GM12874 (cell line): ENCODE measurements around the gene HK1.

ENCODE experiments used
- TF ChIP-seq, protein P1 (sequence below): IDR thresholded peaks from 2 replicates; pipeline ENCODE4 v1.5.1; 2011; ENCODE audit warnings: low read depth, mild to moderate bottlenecking, control low read depth, low read length, moderate library complexity; ENCODE audit not compliant: insufficient read depth

The HK1 gene

DNA sequence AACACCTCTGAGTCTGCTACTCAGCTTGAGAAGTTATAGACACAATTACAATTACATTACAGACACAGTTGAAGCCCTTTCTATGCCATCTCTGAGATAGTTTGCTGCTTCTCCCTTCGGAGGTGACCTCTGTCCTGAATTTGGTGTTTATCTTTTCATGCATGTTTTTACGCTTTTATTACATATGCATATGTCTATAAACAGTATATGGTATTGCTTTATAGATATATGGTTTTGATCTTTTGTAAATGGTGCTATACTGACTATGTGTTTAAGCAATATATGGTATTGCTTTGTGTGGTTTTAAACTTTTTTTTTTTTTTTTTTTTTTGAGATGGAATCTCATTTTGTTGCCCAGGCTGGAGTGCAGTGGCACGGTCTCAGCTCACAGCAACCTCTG lies 48.4 kb downstream of the HK1 start:
- TF ChIP-seq, protein P1, sequence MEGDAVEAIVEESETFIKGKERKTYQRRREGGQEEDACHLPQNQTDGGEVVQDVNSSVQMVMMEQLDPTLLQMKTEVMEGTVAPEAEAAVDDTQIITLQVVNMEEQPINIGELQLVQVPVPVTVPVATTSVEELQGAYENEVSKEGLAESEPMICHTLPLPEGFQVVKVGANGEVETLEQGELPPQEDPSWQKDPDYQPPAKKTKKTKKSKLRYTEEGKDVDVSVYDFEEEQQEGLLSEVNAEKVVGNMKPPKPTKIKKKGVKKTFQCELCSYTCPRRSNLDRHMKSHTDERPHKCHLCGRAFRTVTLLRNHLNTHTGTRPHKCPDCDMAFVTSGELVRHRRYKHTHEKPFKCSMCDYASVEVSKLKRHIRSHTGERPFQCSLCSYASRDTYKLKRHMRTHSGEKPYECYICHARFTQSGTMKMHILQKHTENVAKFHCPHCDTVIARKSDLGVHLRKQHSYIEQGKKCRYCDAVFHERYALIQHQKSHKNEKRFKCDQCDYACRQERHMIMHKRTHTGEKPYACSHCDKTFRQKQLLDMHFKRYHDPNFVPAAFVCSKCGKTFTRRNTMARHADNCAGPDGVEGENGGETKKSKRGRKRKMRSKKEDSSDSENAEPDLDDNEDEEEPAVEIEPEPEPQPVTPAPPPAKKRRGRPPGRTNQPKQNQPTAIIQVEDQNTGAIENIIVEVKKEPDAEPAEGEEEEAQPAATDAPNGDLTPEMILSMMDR: no peak

DNA sequence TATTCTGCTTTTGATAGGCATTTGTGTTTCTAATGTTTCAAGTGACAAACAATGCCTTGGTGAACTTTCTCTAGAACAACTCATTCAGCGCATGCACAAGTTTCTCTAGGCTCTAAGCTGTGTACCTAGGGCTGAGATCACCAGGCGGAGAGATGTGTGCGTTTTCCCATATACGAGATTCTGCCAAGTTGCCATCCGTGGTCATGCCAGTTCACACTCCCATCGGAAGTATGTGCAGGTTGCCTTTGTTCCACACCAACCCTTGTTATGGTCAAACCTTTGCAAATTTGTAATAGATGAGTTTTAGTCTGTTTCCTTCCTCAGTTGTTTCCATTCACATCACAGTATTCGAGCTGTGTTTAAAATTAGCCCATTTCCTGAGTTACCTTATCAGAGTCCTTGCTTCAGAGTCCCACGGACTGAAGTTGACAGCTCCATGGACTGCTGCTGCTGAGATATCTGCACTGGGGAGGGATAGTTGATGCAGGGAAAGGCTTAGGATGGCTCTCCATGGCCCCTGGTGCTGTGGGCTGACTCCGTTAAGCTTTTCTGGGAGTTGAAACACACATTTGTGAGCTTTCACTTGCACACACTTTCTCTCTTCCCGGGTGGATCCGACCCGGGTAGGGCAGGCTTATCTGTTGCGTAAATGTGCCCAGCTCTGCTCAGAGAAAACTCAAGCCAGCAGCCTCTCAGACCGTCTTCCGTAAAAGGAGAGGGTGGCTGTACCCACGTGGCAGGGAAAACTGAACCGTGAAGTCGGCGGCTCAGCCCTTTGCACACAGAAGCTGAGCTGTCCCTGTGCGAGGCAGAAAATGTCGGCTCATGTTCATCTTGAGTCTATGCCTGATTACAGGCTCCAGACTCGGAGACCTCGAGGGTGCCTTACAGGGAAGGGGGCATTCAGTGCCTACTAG lies 49.4 kb downstream of the HK1 start:
- TF ChIP-seq, protein P1: no peak

DNA sequence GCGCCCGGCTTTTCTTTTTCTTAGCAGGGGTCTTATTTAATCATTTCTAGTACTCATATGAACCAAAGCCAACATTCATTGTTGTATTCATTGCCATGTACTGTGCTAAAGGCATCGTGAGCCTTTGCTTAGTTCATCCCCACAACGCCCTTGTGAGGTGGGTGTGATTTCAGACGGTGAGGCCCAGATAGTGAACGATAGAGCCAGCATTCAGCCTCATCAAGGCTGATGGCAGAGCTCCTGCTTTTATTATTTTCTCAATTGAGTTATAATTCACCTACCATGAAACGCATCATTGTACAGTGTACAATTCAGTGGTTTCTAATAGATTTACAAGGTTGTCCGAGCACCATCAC lies 50.1 kb downstream of the HK1 start:
- TF ChIP-seq, protein P1: no peak

DNA sequence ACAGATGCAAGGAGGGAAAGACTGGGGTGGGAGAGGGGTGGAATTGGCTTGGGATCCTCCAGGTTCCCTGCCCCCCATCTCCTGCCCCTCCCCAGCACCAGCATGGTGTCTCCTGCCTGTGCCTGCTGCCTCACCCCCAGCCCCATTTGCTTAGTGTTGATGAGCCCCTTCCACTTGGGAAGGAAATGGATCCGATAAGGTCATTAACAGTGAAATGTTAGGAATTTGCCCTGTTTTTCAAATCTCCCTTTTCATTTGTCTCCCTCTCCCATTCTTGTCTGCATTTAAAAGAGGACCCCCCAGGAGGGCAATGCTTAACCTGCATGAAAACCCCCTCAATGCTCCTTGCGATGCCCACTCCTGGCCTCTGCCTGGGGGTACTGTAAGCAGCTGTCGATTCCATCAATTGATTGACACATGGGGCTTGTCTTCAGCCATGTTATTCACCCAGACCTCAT lies 51.5 kb downstream of the HK1 start:
- TF ChIP-seq, protein P1: no peak

DNA sequence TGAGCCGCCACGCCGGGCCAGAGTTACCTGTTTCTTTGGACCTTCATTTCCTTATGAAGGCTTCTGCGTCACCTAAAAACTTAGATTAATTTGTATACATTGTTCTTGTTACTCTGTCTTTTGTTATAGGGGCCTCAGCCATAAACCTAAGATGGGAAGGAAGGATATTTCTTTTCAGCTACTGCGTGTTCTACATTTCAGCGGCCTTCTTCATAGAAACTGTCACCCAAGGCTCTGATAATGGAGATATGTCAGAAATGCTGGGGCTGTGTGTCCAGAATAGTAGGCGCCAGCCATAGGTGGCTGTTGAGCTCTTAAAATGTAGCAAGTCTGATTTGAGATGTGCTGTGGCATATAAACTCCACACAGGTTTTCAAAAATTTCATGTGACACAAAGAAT lies 52.9 kb downstream of the HK1 start:
- TF ChIP-seq, protein P1: no peak

DNA sequence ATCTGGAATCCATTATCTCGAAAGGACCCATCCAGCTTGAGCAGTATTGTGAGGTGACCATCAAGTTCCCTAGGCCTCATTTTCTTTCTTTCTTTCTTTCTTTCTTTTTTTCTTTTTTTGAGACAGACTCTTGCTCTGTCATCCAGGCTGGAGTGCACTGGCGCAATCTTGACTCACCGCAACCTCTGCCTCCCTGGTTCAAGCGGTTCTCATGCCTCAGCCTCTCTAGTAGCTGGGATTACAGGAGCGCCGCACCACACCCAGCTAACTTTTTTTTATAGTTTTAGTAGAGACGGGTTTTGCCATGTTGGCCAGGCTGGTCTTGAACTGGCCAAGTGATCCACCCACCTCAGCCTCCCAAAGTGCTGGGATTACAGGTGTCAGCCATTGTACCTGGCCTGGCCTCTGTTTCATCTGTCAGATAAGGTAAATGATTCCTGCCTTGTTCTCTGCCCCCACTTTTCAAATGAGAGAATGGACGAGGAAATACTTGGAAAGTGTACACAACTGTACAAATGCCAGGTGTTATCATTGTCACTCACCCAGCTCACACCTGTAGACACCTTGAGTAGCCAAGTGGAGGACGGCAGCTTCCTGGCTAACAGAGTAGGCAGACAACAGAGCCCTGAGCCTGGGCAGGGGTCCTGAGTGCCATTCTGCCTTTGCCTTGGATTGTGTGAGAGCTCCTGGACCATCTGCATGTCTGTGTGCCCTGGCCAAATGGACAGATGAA lies 54.1 kb downstream of the HK1 start:
- TF ChIP-seq, protein P1: no peak

DNA sequence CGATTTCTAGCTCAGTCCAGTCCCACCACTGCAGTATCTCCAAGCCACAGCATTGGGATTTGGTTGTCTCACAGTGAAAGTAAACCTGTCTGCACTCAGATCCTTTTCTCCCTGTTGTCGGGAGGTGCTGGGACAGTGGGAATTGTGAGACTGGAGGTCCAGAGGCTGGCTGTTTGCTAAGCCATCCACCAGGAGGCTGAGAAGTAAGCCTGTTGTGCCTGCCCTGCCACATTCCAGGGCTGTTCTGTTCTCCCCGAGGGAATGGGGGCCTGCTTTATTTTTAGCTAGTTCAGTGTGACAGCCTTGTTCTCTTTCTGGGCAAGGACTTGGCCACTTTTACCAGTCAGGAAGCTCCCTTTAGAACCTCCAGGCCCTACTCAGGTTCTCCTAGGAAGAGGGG lies 54.9 kb downstream of the HK1 start:
- TF ChIP-seq, protein P1: no peak
